Anterior cingulate cortex (tissue), 58 donors: ENCODE data around the gene FSTL4.
"Not testable (repeated sequence)": the region's sequence is repeated elsewhere in the genome, so short reads cannot be mapped to it uniquely, and the experiment has no call there.

Experiments used
- DNase-seq, 58 donors: peaks; one replicate each; lab custom pipeline; 2025; lab: John Stamatoyannopoulos, UW

The FSTL4 gene

GRCh38 chr5:133559960-133560359, 52.4 kb downstream of the FSTL4 start:
- DNase-seq, result no peak

DNA sequence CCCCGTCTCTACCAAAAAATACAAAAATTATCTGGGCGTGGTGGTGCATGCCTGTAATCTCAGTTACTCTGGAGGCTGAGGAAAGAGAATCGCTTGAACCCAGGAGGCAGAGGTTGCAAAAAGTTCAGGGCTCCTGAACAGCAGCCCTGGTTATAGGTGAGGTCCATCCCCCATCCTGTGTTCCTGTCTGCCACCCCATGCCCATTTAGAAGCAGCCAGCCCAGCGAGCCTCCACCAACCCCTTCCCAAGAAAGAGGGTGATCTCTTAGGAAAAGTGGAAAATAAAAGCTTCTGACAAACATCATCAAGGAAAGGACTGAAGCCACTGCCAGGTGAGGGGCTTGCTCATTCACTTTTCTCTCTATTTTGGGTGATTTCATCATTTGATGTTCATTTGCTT, 55.8 kb downstream of the FSTL4 start:
- no peak for DNase-seq

GRCh38 chr5:133554279-133554678, 58.1 kb downstream of the FSTL4 start:
- DNase-seq, result no peak

DNA sequence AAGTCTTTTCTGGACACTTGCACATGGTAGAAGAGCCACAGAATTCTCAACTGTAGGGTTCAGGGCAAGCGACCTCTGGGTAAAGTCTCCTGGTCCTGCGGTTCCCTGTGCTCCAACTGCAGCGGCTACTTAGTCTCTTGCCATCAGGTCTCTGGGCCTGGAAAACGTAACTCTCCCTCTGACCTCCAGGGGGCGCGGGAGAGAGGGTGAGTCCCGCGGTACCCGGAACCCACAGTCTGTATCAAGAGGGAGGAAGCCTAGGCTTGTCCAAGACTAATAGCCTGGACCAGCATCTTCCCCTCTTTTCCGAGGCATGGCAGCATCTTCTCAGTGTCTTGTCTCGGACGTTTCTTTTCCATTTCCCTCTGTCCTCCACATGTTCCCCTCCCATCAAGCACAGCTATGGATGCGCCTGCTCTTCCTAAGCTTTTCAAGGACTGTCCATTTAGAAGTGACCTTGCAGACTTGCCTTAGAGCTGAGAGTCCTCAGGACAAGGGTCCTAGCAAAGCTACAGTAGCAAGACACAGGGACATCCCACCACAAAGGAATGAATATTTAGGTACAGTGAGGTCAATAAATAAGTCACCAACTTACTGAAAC, 59.3 kb downstream of the FSTL4 start:
- DNase-seq, result peak in 13 of 58 donors; percentile 4 to 21 (median 10)

DNA sequence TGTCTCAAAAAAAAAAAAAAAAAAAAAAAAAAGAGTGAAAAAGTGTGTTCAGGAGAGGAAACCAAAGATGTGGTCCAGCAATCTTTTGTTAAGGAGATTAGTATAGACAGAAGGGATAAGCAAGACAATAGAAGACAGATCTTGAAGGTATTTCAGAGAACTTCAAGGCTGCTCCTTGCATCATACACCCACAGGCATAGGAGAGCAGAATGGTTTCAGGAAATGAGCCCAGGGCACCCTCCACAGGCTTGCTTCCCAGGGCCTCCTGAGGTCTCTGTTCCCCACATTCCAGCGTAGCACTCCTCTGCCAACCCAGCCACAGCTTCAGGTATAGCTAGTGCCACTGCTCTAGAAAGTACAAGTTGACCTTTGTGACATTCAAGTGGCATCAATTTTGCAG, 65.8 kb downstream of the FSTL4 start:
- DNase-seq, result no peak

DNA sequence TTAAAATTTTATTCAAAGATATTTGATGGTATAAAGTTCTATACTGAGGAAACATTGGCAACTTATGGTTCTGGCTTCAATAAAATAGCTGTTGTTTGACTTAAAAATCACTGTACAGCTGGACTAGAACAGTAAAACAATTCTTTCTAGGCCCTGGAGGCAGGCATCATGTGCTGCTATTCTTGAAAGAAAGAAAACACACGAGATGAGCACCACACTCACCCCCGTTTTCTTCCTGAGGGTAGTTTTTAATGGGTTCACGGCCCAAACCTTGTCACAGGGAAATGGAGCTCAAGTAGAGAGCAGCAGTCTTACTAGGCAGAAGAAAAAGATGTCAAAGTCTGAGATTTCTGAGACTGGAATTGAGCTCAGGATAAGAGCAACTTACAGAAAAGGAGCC, 68.0 kb downstream of the FSTL4 start:
- no peak for DNase-seq

GRCh38 chr5:133539818-133540217, 72.5 kb downstream of the FSTL4 start:
- no peak for DNase-seq

DNA sequence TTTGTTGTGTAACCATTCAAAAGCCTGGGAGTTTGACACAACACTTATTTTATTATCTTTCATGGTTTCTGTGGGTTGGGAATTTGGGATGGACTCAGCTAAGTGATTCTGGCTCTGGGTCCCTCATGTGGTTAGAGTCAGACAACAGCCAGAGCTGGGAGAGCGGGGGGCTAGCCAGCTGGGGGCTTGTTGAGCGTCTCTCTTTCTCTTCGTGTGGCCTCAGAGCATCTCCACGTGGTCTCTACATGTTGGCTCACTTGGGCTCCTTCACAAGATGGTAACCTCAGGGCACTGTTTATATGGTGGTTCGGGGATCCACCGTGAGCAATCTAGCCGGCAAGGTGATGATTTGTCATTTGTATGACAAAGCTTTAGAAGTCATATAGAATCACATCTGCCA, 73.6 kb downstream of the FSTL4 start:
- no peak for DNase-seq

- DNase-seq, result not testable (repeated sequence)
Measured at GRCh38 chr5:133535241-133535929, 77.0 kb downstream of the FSTL4 start.

GRCh38 chr5:133534566-133534965, 77.8 kb downstream of the FSTL4 start:
- no peak for DNase-seq

DNA sequence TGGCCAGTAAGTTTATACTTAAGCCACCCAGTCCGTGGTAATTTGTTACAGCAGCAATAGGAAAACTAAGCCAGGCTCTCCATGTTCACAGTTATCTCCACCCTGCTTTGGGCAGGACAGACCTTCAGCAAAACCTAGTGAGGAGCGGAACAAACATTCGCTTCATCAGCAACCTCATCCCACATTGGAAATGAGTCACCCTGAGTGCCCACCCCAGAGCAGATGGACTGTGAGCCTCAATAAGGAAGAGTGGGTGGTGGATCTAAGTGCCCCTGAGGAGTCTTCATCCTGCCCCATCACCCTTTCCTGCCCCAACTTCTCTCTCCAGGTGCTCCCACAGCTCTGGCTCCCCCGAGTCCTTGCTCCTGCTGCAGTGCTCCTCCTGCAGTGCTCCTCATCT, 78.8 kb downstream of the FSTL4 start:
- no peak for DNase-seq

DNA sequence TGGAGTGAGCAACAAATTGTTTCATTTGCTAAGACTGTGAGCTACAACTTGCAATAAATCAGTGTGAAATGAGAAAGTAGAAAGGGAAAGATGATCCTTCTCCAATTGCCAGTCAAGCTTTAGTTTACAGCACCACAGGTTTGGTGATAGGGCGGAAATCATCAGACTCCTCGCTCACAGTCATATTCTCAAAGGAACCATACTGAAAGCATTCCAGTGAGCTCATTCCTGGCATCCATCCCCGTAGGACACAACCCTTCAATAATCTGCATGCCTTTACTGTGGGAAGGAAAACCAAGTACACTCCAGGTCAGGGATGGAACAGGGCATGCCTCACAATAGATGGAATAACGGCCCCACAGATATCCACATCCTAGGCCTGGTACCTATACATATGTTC, 80.7 kb downstream of the FSTL4 start:
- DNase-seq, result no peak

DNA sequence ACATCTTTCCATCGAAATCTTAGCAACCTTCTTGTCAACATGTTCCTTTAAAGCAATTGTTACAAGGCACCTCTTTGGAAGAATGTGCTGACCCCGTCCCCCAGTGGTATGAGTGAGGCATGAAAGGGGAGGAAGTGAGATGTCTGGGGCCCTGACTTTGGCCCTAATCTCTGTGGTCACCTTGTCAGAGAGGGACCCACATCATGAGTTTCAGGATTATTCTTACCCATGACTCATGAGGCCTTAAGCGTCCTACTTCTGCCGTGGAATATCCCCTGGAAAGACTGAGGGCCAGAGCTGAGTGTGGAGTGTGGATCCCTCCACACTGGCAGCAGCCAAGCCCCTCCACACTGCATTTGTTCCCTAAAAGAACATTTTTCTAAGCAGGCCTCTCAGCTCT, 81.2 kb downstream of the FSTL4 start:
- no peak for DNase-seq

DNA sequence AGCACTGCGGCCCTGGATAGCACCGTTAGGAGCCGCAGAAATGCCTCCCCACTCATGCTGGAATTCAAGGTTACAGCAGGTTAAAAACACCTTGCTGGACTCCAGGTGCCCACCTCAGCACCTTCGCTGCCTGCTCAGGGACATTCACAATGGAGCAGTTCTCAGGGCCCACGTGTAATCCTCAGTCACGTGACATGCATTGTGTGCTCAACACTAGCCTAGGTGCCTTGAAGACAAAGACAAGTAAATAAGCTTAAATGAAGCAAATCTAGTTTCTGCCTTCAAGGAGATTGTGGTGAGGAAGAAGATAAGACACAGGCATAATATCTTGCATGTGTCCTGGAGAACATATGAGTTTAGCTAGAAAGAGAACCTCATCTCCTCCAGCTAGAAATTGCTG, 82.1 kb downstream of the FSTL4 start:
- DNase-seq, result no peak

GRCh38 chr5:133528841-133529240, 83.5 kb downstream of the FSTL4 start:
- no peak for DNase-seq

- no peak for DNase-seq
Measured at GRCh38 chr5:133527311-133527710, 85.0 kb downstream of the FSTL4 start.

GRCh38 chr5:133526368-133526767, 86.0 kb downstream of the FSTL4 start:
- DNase-seq, result no peak

DNA sequence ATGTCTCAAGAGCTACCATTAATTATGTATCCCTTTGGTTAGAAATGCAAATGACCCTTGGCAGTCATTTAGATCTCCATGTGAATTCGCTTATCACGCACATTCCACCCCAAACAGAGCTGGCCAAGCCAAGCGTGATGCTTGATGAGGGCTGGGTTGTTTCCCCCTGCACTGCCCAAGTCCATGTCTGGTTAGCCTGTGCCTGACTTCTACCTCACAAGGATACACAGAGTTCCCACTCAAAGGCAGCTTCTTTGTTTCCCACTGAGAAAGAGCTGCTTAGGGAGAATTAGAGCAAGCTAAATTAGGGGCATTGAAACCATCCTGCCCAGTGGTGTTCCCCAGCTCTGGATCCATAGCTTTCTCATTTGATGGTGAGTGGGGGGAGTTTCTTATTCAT, 87.2 kb downstream of the FSTL4 start:
- peak in 6 of 58 donors; percentile 3 to 46 (median 16) for DNase-seq

DNA sequence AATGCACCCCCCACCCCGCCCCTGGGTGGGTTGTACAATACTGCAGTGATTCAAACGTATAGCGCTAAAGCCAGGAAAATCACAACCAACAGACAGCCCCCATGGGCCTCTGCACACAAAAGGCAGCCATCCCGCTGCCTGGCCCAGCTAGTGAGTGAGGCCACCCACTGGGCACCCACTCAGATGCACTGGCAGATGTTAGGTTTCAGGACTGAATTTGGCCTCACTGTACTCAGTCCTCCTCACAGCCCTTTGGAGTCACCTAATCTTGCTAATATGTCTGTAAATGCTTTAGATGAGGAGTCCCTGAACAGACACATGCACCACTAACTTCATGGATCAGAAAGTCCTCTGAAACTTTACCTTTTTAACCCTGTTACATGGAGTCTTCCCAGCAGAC, 87.7 kb downstream of the FSTL4 start:
- no peak for DNase-seq

DNA sequence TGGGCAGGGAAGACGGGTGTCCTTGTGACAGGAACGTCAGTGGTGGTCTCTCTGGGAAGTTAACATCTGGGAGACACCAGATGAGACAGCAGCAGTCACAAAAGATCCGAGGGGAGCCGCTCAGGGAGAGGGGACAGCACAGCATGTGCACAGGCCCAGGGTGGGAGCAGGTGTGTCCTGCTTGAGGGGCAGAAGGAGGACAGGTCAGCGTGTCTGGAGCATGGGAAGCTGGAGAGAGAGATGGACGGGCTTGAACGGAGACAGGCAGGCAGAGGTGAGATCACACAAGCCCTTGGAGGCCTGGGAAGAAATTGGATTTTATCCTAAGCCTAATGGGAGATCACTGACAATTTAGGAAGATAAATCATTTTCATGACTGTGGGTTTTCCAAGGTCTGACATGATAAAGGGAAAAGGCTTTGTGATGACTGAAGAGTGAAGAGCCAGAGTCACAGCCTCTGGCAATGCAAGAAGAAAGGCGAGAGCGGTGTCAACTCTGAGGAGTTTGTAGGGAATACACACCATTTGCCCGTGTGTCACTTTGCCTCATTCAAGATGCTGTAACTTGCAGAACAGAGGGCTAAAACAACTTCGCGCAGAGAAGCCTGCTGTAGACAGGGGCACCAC, 88.3 kb downstream of the FSTL4 start:
- DNase-seq, result no peak

DNA sequence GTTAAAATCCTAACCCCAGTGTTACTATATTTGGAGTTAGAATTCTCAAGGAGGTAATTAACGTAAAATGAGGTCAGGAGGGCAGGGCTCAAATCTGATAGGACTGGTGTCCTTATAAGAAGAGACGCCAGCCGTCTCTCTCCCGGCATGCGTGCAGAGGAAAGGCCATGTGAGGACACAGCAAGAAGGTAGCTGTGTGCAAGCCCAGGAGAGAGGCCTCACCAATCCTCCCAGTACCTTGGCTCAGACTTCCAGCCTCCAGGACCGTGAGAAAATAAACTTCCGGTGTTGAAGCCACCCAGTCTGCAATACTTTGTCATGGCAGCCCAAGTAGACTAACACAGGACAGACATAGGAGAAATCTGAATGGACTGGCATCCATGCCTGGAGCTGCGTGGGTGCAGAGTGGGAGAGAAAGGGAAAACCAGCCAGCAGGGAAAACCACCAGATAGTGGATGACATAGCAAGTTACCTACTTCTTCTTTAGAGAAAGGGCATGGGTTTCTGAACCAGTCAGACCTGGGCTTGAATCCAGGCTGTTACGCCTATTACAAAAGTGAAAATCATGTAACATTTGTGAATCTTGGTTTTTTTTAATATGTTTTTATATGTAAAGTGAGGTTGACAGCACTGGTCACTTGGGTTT, 89.2 kb downstream of the FSTL4 start:
- peak in 1 of 58 donors; percentile 14 for DNase-seq

DNA sequence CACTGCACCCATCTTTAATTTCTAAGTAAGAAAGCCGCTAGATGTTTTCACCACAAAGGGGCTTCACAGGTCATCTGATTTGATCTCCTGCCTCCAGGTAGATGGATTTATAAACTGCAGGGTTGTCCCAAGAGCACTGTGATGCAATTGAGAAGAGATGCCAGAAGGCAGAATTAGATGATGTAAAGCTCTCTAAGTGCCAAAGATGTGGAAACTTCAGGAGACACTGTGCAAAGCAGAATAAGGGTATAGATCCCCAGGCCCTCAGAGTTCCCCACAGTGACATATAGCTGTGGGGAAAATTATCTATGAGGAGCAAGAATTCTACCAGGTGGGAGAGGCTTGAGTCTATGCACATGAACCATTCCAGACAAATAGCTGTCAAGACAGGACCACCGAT, 90.5 kb downstream of the FSTL4 start:
- DNase-seq, result no peak
